Thymus (tissue), 11 donors: ENCODE results near the gene TMEM255B. TPM values are rescaled to one million over a fixed set of nuclear protein-coding genes. Genes with fewer than 3 reads are reported as not detected.

Experiments
- DNase-seq, 9 donors: peaks; one replicate each; pipeline ENCODE4 v3.0.0-alpha.2; 2013; ENCODE audit warnings: low spot score in 9 of 9, low read depth in 6 of 9, missing footprints in 1 of 9
- H3K27ac ChIP-seq, 2 donors: one replicate each; pipeline ENCODE4 v1.5.1; 2013; ENCODE audit warnings: control low read depth in 1 of 2, low read depth in 1 of 2, low read length in 1 of 2, mild to moderate bottlenecking in 1 of 2, moderate library complexity in 1 of 2
- H3K27me3 ChIP-seq, 2 donors: one replicate each; pipeline ENCODE4 v1.5.1; 2013; ENCODE audit warnings: low read length in 1 of 2; ENCODE audit not compliant: control insufficient read depth in 2 of 2, insufficient read depth in 1 of 2
- H3K36me3 ChIP-seq, 2 donors: one replicate each; pipeline ENCODE4 v1.5.1; 2013; ENCODE audit warnings: low read length in 1 of 2, mild to moderate bottlenecking in 1 of 2, moderate library complexity in 1 of 2; ENCODE audit not compliant: control insufficient read depth in 2 of 2, insufficient read depth in 2 of 2
- H3K4me1 ChIP-seq, 2 donors: one replicate each; pipeline ENCODE4 v1.5.1; 2013; ENCODE audit warnings: low read length in 2 of 2; ENCODE audit not compliant: control insufficient read depth in 2 of 2, insufficient read depth in 2 of 2
- H3K4me3 ChIP-seq, 2 donors: one replicate each; pipeline ENCODE4 v1.5.1; 2013; ENCODE audit warnings: low read length in 2 of 2, control low read depth in 1 of 2, mild to moderate bottlenecking in 1 of 2
- H3K9me3 ChIP-seq, 2 donors: one replicate each; pipeline ENCODE4 v1.5.1; 2013; ENCODE audit warnings: low read length in 1 of 2, mild to moderate bottlenecking in 1 of 2; ENCODE audit not compliant: control insufficient read depth in 2 of 2, insufficient read depth in 1 of 2
- WGBS: extraction: QIAGEN DNeasy Blood & Tissue Kit; methylation state at CpG from one replicate; pipeline ENCODE4 v1.1.7; 2013; 5-methylcytosine and 5-hydroxymethylcytosine counted together
- polyA plus RNA-seq: library from polyadenylated mRNA; stranded (reverse); fragments of 200-250 nt; gene quantifications from one replicate; pipeline ENCODE4 v1.2.3, GENCODE V29; 2013
- total RNA-seq: library from RNA; stranded (reverse); fragments of 120-200 nt; gene quantifications from one replicate; pipeline ENCODE4 v1.2.4, GENCODE V29; 2013
- donor health status: healthy.

The TMEM255B gene
- total and polyA plus RNA-seq, 2 donors, result 0.61 to 7.2 TPM

DNA sequence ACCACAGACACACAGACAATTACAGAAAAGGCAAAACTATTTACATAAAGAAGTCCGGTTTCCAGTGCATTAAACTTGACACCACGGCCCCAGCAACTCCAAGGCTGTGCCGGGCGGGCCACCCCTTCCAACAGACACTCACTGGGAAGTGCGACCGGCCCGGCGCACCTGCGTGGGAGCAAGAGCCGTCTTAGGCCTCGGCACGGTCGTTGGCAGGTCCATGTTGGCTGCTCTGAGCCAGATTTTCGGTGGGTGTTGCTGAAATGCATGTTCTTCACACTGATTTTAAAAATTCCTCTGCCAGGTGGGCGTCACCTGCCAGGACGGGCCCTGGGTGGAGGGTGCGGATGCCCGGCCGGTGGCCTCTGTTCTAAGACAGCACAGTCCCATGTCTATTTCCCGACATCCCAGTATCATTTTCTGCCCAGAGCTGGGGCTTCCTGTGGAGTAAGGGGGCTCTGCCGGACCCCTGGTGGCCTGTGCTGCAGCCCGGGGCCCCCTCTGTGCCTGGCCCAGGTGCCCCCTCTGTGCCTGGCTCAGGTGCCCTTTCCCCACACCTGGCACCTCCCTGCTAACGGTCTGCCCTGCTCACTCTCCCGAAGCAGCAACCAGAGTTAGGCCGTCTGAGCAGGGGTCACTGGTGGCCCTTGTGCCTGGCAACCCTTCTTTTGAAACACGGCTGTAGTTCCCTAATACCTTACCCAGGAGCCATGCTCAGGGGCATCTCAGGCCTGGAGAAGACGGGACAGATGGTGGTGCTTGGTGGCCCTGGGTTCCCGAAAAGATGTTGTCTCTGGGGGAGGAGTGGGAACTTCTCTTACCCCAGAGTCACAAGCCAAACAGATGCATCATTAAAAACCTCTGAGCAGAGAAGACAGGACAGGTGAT, 9.2 kb downstream of the TMEM255B start:
- WGBS, result 94% methylated on average over 28 of the region's 28 CpGs
- Histone ChIP-seq H3K9me3 (no peaks in the 10 kb centered on the region), H3K4me3 (no peak overlapping the region), H3K27ac (no peak overlapping the region), H3K4me1 (no peaks in the 10 kb centered on the region), H3K27me3 (peaks cover 0 to 22% of the 10 kb centered on the region in 2 donors), H3K36me3 (no peaks in the 10 kb centered on the region)
- DNase-seq, result no peak

GRCh38 chr13:113769106-113769505, 10.1 kb downstream of the TMEM255B start:
- DNase-seq, result no peak
- 96% methylated on average over 5 of the region's 5 CpGs for WGBS
- no peaks in the 10 kb centered on the region for H3K36me3 ChIP-seq

DNA sequence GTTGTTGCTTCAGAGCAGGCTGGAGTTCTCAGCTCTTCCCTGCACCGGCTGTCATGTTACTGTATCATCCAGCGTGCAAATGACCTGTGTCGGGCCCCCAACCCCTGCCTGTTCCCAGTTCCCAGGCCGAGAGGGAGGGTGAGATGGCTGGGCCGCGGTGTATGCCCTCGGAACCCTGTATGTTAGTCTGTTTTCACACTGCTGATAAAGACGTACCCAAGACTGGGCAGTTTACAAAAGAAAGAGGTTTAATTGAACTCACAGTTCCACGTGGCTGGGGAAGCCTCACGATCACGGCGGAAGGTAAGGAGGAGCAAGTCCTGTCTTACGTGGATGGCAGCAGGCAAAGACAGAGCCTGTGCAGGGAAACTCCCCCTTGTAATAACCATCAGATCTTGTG, 10.9 kb downstream of the TMEM255B start:
- H3K4me1 ChIP-seq, result no peaks in the 10 kb centered on the region
- H3K9me3 ChIP-seq, result no peaks in the 10 kb centered on the region
- H3K27me3 ChIP-seq, result peaks cover 0 to 12% of the 10 kb centered on the region in 2 donors
- DNase-seq, result no peak
- H3K36me3 ChIP-seq, result no peaks in the 10 kb centered on the region
- no peak overlapping the region for H3K27ac ChIP-seq
- WGBS, result 92% methylated on average over 13 of the region's 13 CpGs
- no peak overlapping the region for H3K4me3 ChIP-seq

More at GRCh38 chr13:113769106-113769505, 10.1 kb downstream of the TMEM255B start:
- H3K4me3 ChIP-seq, result no peak overlapping the region
- H3K27ac ChIP-seq, result no peak overlapping the region
- H3K27me3 ChIP-seq, result peaks cover 0 to 19% of the 10 kb centered on the region in 2 donors
- H3K9me3 ChIP-seq, result no peaks in the 10 kb centered on the region
- no peaks in the 10 kb centered on the region for H3K4me1 ChIP-seq

- Histone ChIP-seq H3K4me1 (no peaks in the 10 kb centered on the region), H3K27ac (no peak overlapping the region)
- 92% methylated on average over 8 of the region's 8 CpGs for WGBS
Measured at GRCh38 chr13:113770441-113770840, 11.4 kb downstream of the TMEM255B start.

DNA sequence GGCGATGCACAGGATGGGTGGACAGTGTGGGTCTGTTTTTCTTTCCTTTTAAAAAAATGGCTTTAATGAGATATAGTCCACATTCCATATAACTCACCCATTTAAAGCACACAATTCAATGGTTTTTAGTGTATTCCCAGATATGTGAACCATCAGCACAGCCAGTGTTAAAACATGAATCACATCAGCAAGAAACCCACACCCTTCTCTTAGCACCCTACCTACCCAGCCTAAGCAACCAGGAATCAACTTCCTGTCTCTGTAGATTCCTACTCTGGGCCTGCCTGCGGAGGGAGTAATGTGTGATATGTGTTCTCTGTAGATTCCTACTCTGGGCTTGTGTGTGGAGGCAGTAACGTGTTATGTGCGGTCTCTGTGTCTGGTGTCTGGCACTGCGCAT, 11.9 kb downstream of the TMEM255B start:
- H3K9me3 ChIP-seq, result peaks cover 0 to 8% of the 10 kb centered on the region in 2 donors
- H3K27ac ChIP-seq, result no peak overlapping the region
- peaks cover 0 to 7% of the 10 kb centered on the region in 2 donors for H3K27me3 ChIP-seq
- H3K36me3 ChIP-seq, result no peaks in the 10 kb centered on the region
- no peaks in the 10 kb centered on the region for H3K4me1 ChIP-seq
- H3K4me3 ChIP-seq, result no peak overlapping the region
- no peak for DNase-seq
- 96% methylated on average over 5 of the region's 5 CpGs for WGBS

More at GRCh38 chr13:113770441-113770840, 11.4 kb downstream of the TMEM255B start:
- DNase-seq, result no peak
- Histone ChIP-seq H3K4me3 (no peak overlapping the region), H3K36me3 (no peaks in the 10 kb centered on the region), H3K9me3 (peaks cover 0 to 3% of the 10 kb centered on the region in 2 donors), H3K27me3 (peaks cover 0 to 9% of the 10 kb centered on the region in 2 donors)

- Histone ChIP-seq H3K27me3 (peaks cover 0 to 6% of the 10 kb centered on the region in 2 donors), H3K27ac (no peak overlapping the region), H3K9me3 (peaks cover 0 to 8% of the 10 kb centered on the region in 2 donors), H3K36me3 (no peaks in the 10 kb centered on the region), H3K4me3 (no peak overlapping the region), H3K4me1 (no peaks in the 10 kb centered on the region)
- DNase-seq, result no peak
- 68% methylated on average over 4 of the region's 4 CpGs for WGBS
Measured at GRCh38 chr13:113771709-113772331, 12.8 kb downstream of the TMEM255B start.

DNA sequence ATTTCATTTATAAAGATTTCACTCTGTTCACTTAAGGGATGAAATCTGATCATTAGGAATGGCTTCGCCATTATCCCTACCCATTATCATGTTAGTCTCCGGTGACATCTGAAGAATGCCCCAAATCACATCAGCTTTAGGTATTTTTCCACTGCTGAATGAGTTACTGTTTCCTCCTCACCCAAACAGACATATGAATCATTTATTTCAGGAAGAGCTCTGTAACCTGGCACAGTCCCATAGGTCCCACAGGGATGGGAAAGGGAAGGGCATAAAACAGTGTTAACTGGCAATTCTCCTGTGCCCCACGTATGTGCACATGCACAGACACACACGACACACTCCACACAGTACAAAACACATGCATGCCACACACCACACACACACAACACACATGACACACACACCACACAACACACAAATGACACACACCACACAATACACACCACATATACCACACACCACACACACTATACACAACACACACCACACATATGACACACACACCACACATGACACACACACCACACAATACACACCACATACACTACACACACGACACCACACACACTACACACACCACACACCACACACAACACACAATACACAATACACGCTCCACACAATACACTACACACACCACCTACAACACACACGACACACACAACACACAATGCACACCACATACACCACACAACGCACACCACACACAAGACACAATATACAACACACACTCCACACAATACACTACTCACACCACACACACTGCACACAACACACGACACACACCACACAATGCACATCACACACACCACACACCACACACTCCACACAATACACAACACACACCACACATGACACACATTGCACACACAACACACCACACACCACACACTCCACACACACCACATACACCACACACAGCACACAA, 15.4 kb downstream of the TMEM255B start:
- Histone ChIP-seq H3K4me3 (no peak overlapping the region), H3K36me3 (no peaks in the 10 kb centered on the region), H3K4me1 (no peaks in the 10 kb centered on the region), H3K27me3 (peaks cover 0 to 14% of the 10 kb centered on the region in 2 donors), H3K9me3 (peaks cover 0 to 8% of the 10 kb centered on the region in 2 donors), H3K27ac (no peak overlapping the region)
- DNase-seq, result no peak
- 86% methylated on average over 9 of the region's 9 CpGs for WGBS

GRCh38 chr13:113775451-113776145, 16.6 kb downstream of the TMEM255B start:
- no peak overlapping the region for H3K4me3 ChIP-seq
- no peaks in the 10 kb centered on the region for H3K4me1 ChIP-seq
- DNase-seq, result no peak
- H3K9me3 ChIP-seq, result peaks cover 0 to 8% of the 10 kb centered on the region in 2 donors
- no peaks in the 10 kb centered on the region for H3K36me3 ChIP-seq
- H3K27me3 ChIP-seq, result peaks cover 0 to 14% of the 10 kb centered on the region in 2 donors
- H3K27ac ChIP-seq, result no peak overlapping the region
- WGBS, result 95% methylated on average over 28 of the region's 28 CpGs
